ENCODE results near the gene CPN2. TPM values are rescaled to one million over a fixed set of nuclear protein-coding genes. Genes with fewer than 3 reads are reported as not detected.

Gene CPN2
- total and polyA plus RNA-seq, 4 donors: 20.4 to 196 (median 128) TPM

- Histone ChIP-seq H3K4me1 (ENCODE audit: control insufficient read depth in 4 of 4, insufficient read depth in 4 of 4, low read length in 3 of 4) (peaks cover 11 to 24% (median 24%) of the 10 kb centered on the region in 4 donors), H3K27ac (ENCODE audit: low read depth in 1 of 2, low read length in 2 of 2) (no peak overlapping the region), H3K27me3 (ENCODE audit: control insufficient read depth in 4 of 4, insufficient read depth in 4 of 4, low read length in 3 of 4) (no peaks in the 10 kb centered on the region), H3K9ac (ENCODE audit: low read depth in 1 of 2, low read length in 2 of 2) (no peak overlapping the region), H3K4me3 (ENCODE audit: low read depth in 1 of 3, low read length in 3 of 3) (no peak overlapping the region), H3K9me3 (ENCODE audit: control insufficient read depth in 4 of 4, low read length in 3 of 4) (no peaks in the 10 kb centered on the region), H3K36me3 (ENCODE audit: control insufficient read depth in 4 of 4, insufficient read depth in 3 of 4, low read depth in 1 of 4, low read length in 3 of 4) (no peaks in the 10 kb centered on the region)
- DNase-seq (ENCODE audit: low spot score): no peak
- TF ChIP-seq ATF3 (IDR thresholded peaks at IDR 0.05) (no peak), JUND (IDR thresholded peaks at IDR 0.05) (no peak), TAF1 (conservative IDR thresholded peaks at IDR 0.05) (no peak), MAX (IDR thresholded peaks at IDR 0.05) (no peak), CTCF (IDR thresholded peaks at IDR 0.05; ENCODE audit: low read depth, low read length, missing input control) (no peak)
- 93% methylated on average over 5 of the region's 5 CpGs for WGBS
These were observed 23.7 kb downstream of the CPN2 start for GRCh38 chr3:194327218-194328052.

GRCh38 chr3:194326968-194327217 is 24.2 kb downstream of the CPN2 start:
- Histone ChIP-seq H3K9ac (ENCODE audit: low read depth in 1 of 2, low read length in 2 of 2) (no peak overlapping the region), H3K4me1 (ENCODE audit: control insufficient read depth in 4 of 4, insufficient read depth in 4 of 4, low read length in 3 of 4) (peaks cover 6 to 19% (median 19%) of the 10 kb centered on the region in 4 donors), H3K9me3 (ENCODE audit: control insufficient read depth in 4 of 4, low read length in 3 of 4) (no peaks in the 10 kb centered on the region), H3K36me3 (ENCODE audit: control insufficient read depth in 4 of 4, insufficient read depth in 3 of 4, low read depth in 1 of 4, low read length in 3 of 4) (no peaks in the 10 kb centered on the region), H3K4me3 (ENCODE audit: low read depth in 1 of 3, low read length in 3 of 3) (no peak overlapping the region), H3K27me3 (ENCODE audit: control insufficient read depth in 4 of 4, insufficient read depth in 4 of 4, low read length in 3 of 4) (no peaks in the 10 kb centered on the region), H3K27ac (ENCODE audit: low read depth in 1 of 2, low read length in 2 of 2) (no peak overlapping the region)
- no peak for DNase-seq (ENCODE audit: low spot score)
- TF ChIP-seq NR2F2 (IDR thresholded peaks at IDR 0.05): no peak
- no peak for TF ChIP-seq ZBTB33 (IDR thresholded peaks at IDR 0.05)
- TF ChIP-seq FOXA1 (IDR thresholded peaks at IDR 0.05): no peak
- TF ChIP-seq RAD21 (IDR thresholded peaks at IDR 0.05): no peak
- no peak for TF ChIP-seq REST (IDR thresholded peaks at IDR 0.05)
- no peak for TF ChIP-seq TAF1 (conservative IDR thresholded peaks at IDR 0.05)
- TF ChIP-seq HNF4G (IDR thresholded peaks at IDR 0.05): no peak
- no peak for TF ChIP-seq YY1 (IDR thresholded peaks at IDR 0.05)
- no peak for TF ChIP-seq CTCF (IDR thresholded peaks at IDR 0.05; ENCODE audit: low read depth, low read length, missing input control)
- TF ChIP-seq SP1 (IDR thresholded peaks at IDR 0.05): no peak
- no peak for TF ChIP-seq ATF3 (IDR thresholded peaks at IDR 0.05)
- no peak for TF ChIP-seq FOXA2 (IDR thresholded peaks at IDR 0.05)
- TF ChIP-seq EGR1 (IDR thresholded peaks at IDR 0.05; ENCODE audit: low read depth in 2 of 2): no peak
- TF ChIP-seq HNF4A (conservative IDR thresholded peaks at IDR 0.05): no peak
- no peak for TF ChIP-seq GABPA (IDR thresholded peaks at IDR 0.05 in 1 of 2, conservative IDR thresholded peaks at IDR 0.05 in 1 of 2)
- TF ChIP-seq MAX (IDR thresholded peaks at IDR 0.05): no peak
- no peak for TF ChIP-seq JUND (IDR thresholded peaks at IDR 0.05)
- no peak for TF ChIP-seq RXRA (IDR thresholded peaks at IDR 0.05)
- WGBS: 97% methylated on average over 2 of the region's 2 CpGs

All from liver (tissue), 9 donors.